ENCODE data around the gene ACTR3. TPM values are rescaled to one million over a fixed set of nuclear protein-coding genes. Genes with fewer than 3 reads are reported as not detected.

Gene ACTR3
- total RNA-seq, 1 donor from 2014 or later = 495 TPM

- no peaks in the 10 kb centered on the region for H3K27me3 ChIP-seq (ENCODE audit: insufficient read depth, low read length)
- H4K20me1 ChIP-seq (ENCODE audit: insufficient read depth, low read length) = peaks cover 88% of the 10 kb centered on the region
- no peak overlapping the region for H2AFZ ChIP-seq (ENCODE audit: low read depth, low read length)
- Mint-ChIP-seq H3K4me3 (ENCODE audit: unreplicated experiment) (no peak overlapping the region), H3K27me3 (ENCODE audit: low read depth, unreplicated experiment) (no peaks in the 10 kb centered on the region), H3K4me1 (ENCODE audit: low read depth, unreplicated experiment) (peaks cover 7% of the 10 kb centered on the region), H3K9me3 (ENCODE audit: unreplicated experiment) (no peaks in the 10 kb centered on the region), H3K36me3 (ENCODE audit: low read depth, unreplicated experiment) (peaks cover 18% of the 10 kb centered on the region), H3K27ac (ENCODE audit: unreplicated experiment) (no peak overlapping the region)
- TF ChIP-seq CTCF (IDR thresholded peaks at IDR 0.05; ENCODE audit: insufficient read depth, low read depth, low read length) (no peak), EZH2 (IDR thresholded peaks at IDR 0.05; ENCODE audit: insufficient read depth, low read length) (no peak)
- DNase-seq (ENCODE audit: low read depth) (no peak), FAIRE-seq (no peak)
- no peaks in the 10 kb centered on the region for H3K4me1 ChIP-seq (ENCODE audit: insufficient read depth, low read length)
- H3K9ac ChIP-seq (ENCODE audit: low read length) = no peak overlapping the region
- H3K9me3 ChIP-seq (ENCODE audit: insufficient read depth, low read depth, low read length) = no peaks in the 10 kb centered on the region
- H3K79me2 ChIP-seq (ENCODE audit: insufficient read depth, low read length) = peaks cover 99% of the 10 kb centered on the region
- no peak overlapping the region for H3K4me2 ChIP-seq (ENCODE audit: low read length)
- H3K27ac ChIP-seq (ENCODE audit: low read depth, low read length) = no peak overlapping the region
- H3K36me3 ChIP-seq (ENCODE audit: insufficient read depth, low read length) = peaks cover 36% of the 10 kb centered on the region
- H3K4me3 ChIP-seq (ENCODE audit: insufficient read depth, low read depth, low read length) = no peak overlapping the region
Measured at GRCh38 chr2:113922784-113923183, 32.9 kb downstream of the ACTR3 start.

- peaks cover 87% of the 10 kb centered on the region for H4K20me1 ChIP-seq (ENCODE audit: insufficient read depth, low read length)
- DNase-seq (ENCODE audit: low read depth) = no peak
- H3K4me1 Mint-ChIP-seq (ENCODE audit: low read depth, unreplicated experiment) = peaks cover 9% of the 10 kb centered on the region
Measured at GRCh38 chr2:113925884-113926283, 36.0 kb downstream of the ACTR3 start.

More at GRCh38 chr2:113925884-113926283, 36.0 kb downstream of the ACTR3 start:
- Histone ChIP-seq H3K9me3 (ENCODE audit: insufficient read depth, low read depth, low read length) (no peaks in the 10 kb centered on the region), H2AFZ (ENCODE audit: low read depth, low read length) (no peak overlapping the region), H3K9ac (ENCODE audit: low read length) (no peak overlapping the region), H3K27me3 (ENCODE audit: insufficient read depth, low read length) (no peaks in the 10 kb centered on the region), H3K79me2 (ENCODE audit: insufficient read depth, low read length) (peaks cover 99% of the 10 kb centered on the region), H3K4me2 (ENCODE audit: low read length) (no peak overlapping the region), H3K36me3 (ENCODE audit: insufficient read depth, low read length) (peaks cover 46% of the 10 kb centered on the region), H3K4me1 (ENCODE audit: insufficient read depth, low read length) (no peaks in the 10 kb centered on the region), H3K4me3 (ENCODE audit: insufficient read depth, low read depth, low read length) (no peak overlapping the region), H3K27ac (ENCODE audit: low read depth, low read length) (no peak overlapping the region)
- Mint-ChIP-seq H3K4me3 (ENCODE audit: unreplicated experiment) (no peak overlapping the region), H3K27ac (ENCODE audit: unreplicated experiment) (no peak overlapping the region), H3K9me3 (ENCODE audit: unreplicated experiment) (no peaks in the 10 kb centered on the region), H3K36me3 (ENCODE audit: low read depth, unreplicated experiment) (peaks cover 13% of the 10 kb centered on the region), H3K27me3 (ENCODE audit: low read depth, unreplicated experiment) (no peaks in the 10 kb centered on the region)
- no peak for TF ChIP-seq CTCF (IDR thresholded peaks at IDR 0.05; ENCODE audit: insufficient read depth, low read depth, low read length)
- TF ChIP-seq EZH2 (IDR thresholded peaks at IDR 0.05; ENCODE audit: insufficient read depth, low read length) = no peak
- FAIRE-seq = no peak
